HG03039 (cell line): Measurements from ENCODE around the gene RPRD2.

Experiments used
- ATAC-seq: cut with Tn5 transposase; IDR thresholded peaks from one replicate; pipeline ENCODE4 v1.9.1; 2021; ENCODE audit warnings: mild to moderate bottlenecking, moderate library complexity; ENCODE audit not compliant: unreplicated experiment

The RPRD2 gene

GRCh38 chr1:150513351-150513791 is 149.4 kb downstream of the RPRD2 start:
- ATAC-seq = no peak

- no peak for ATAC-seq
These were observed 150.3 kb downstream of the RPRD2 start for GRCh38 chr1:150514260-150514659.

DNA sequence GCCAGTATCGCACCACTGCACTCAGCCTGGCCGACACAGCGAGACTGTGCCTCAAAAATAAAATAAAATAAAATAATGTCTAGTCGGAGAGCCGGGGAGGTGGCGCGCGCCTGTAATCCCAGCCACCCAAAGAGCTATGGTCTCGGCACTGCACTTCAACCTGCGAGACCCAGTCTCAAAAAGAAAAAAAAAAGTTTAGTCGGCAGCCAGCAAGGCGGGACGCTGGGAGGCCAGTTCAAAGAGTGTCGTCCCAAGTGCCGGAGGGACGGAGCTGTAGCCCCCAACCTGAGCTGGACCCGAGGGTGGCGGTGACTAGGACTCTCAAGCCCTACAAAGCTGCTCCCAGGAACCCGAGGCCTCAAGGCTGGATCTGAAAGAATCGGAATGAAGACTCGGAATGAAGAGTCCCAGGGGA is 151.0 kb downstream of the RPRD2 start:
- ATAC-seq = no peak

GRCh38 chr1:150515328-150516049 is 151.5 kb downstream of the RPRD2 start, which contains the start of gene FALEC:
Gene FALEC (plus strand): TSS chr1:150515752.
- peak; percentile 95 for ATAC-seq

GRCh38 chr1:150516050-150516591 is 152.2 kb downstream of the RPRD2 start:
- no peak for ATAC-seq

GRCh38 chr1:150516616-150517015 is 152.7 kb downstream of the RPRD2 start:
- ATAC-seq = no peak

GRCh38 chr1:150521196-150521968 is 157.4 kb downstream of the RPRD2 start:
- ATAC-seq = no peak

DNA sequence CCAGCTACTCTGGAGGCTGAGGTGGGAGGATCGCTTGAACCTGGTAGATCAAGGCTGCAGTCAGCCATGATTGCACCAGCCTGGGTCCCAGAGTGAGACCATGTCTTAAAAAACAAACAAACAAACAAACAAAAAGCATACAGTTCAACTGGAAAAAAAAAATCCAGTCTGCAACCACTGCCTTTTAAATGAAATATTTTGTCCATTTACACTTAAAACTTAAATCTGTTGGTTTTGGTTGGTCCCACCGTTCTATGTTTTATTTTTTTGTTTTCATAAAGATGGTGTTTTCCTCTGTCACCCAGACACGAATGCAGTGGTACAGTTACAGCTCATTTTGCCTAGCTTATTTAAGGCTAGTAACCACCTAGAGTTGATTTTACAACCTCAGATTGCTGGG is 161.4 kb downstream of the RPRD2 start:
- ATAC-seq = no peak
